ENCODE data around the gene ESAM. TPM values are rescaled to one million over a fixed set of nuclear protein-coding genes. Genes with fewer than 3 reads are reported as not detected.
A peak's percentile ranks its signal among the peaks of the same experiment; 100 is the strongest.

Gene ESAM
- total and polyA plus RNA-seq, 12 donors, result 25.3 to 88.1 (median 47.0) TPM

DNA sequence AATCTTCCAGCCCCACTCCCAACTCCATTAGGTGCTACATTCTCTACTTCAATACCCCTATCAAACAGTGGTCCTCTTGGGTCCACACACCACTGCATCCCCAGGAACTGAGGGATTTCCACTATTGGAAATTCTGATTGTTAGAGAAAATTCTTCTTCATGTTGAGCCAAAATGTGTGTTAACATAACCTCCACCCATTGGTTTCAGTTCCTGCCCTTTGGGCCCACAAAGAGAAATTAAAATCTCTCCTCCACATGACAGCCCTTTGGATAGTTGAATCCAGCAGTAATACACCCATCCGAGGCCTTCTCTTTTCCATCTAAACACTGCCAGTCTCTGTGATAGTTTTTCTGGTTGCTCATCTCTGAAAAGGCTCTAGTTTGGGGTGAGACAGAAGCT is 12.2 kb downstream of the ESAM start:
- Histone ChIP-seq H3K27me3 (peaks cover 0 to 70% (median 62%) of the 10 kb centered on the region in 7 donors), H3K4me3 (no peak overlapping the region), H3K36me3 (peaks cover 0 to 38% (median 6%) of the 10 kb centered on the region in 9 donors), H3K9me3 (no peaks in the 10 kb centered on the region), H3K27ac (peak overlapping the region in 1 of 10 donors; percentile 73), H3K4me1 (peaks cover 4 to 98% (median 72%) of the 10 kb centered on the region in 9 donors)
- WGBS, 2 donors, result 61 to 72% methylated on average over 1 of the region's 1 CpG
- TF ChIP-seq CTCF (IDR thresholded peaks at IDR 0.05), result no peak
- intact Hi-C loops (cut with DNase I), result loop anchor here in 1 of 10 donors (10.0 kb wide), 1 partner anchor 85 kb away; no protein-coding TSS in a partner anchor
- no peak for ATAC-seq
- DNase-seq, result no peak

DNA sequence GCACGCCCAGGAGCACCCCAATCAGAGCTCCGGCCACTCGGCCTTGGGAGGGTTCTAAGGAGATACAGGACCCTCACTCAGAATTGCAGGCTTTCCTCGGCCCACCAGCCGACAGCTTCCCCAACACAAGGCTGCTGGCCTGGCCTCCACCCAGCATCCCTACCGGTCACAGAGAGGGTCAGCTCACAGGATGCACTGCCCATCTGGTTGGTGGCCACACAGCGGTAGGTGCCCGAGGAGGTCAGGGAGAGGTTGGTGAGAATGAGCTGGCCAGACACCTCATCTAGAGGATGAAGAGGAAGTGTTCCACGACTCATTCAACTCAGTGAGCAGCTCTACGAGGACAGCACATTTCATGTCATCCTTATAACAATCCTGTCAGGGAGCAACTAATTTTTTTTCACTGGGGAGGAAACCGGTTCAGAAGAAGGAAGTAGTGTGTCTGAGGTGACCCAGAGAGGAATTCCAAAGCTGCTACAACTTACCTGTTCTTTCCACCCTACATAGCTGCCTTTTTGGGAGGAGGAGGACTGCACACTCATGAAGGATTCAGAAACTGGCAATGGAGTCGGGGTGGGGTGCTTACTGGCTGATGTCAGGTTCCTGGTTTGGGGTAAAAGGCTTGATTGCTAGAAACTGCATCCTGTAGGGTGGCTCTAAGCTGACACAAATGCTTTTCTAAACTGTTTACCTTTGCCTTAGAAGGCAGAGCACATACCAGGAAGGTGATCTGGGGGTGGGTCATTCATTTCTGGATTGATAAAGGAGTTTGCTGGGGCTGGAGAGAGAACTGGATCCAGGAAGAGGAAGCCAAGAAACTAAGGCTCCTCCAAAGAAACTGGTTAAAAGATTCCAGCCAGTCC is 13.4 kb downstream of the ESAM start:
- Histone ChIP-seq H3K4me1 (peaks cover 3 to 86% (median 71%) of the 10 kb centered on the region in 9 donors), H3K27ac (peak overlapping the region in 8 of 10 donors; percentile 10 to 73 (median 45)), H3K27me3 (peaks cover 0 to 79% (median 74%) of the 10 kb centered on the region in 7 donors), H3K36me3 (peaks cover 0 to 26% (median 6%) of the 10 kb centered on the region in 9 donors), H3K9me3 (no peaks in the 10 kb centered on the region), H3K4me3 (no peak overlapping the region)
- no peak for TF ChIP-seq CTCF (IDR thresholded peaks at IDR 0.05)
- no peak for DNase-seq
- intact Hi-C loops (cut with DNase I), result loop anchor here in 1 of 10 donors (10.0 kb wide), 1 partner anchor 84 kb away; no protein-coding TSS in a partner anchor
- ATAC-seq, result peak in 3 of 8 donors; percentile 6 to 9 (median 8)
- WGBS, 2 donors, result 25 to 27% methylated on average over 12 of the region's 12 CpGs

DNA sequence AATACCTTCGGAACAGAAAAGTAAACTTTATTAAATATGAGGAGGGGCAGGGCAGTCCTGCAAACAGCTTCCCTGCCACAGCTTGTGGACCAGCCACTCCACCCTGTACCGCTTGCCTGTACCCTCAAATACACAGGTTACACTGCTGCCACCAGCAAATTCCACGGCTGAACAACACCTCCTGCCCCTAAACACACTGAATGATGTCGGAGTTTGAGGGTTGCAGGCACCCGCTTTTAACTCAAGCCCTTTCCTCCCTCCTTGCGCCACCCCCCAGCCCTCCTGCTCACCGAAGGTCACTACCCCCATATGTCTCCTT is 14.0 kb downstream of the ESAM start:
- intact Hi-C loops (cut with DNase I), result loop anchor here in 1 of 10 donors (10.0 kb wide), 1 partner anchor 83 kb away; no protein-coding TSS in a partner anchor

More for the DNA sequence above, 14.0 kb downstream of the ESAM start:
- H3K36me3 ChIP-seq, result peaks cover 0 to 19% (median 5%) of the 10 kb centered on the region in 9 donors
- H3K4me3 ChIP-seq, result no peak overlapping the region
- peaks cover 3 to 79% (median 64%) of the 10 kb centered on the region in 9 donors for H3K4me1 ChIP-seq
- peak overlapping the region in 7 of 10 donors; percentile 32 to 73 (median 46) for H3K27ac ChIP-seq
- DNase-seq, result no peak
- 38 to 45% methylated on average over 7 of the region's 7 CpGs for WGBS, 2 donors
- H3K9me3 ChIP-seq, result no peaks in the 10 kb centered on the region
- no peak for TF ChIP-seq CTCF (IDR thresholded peaks at IDR 0.05)
- H3K27me3 ChIP-seq, result peaks cover 0 to 84% (median 74%) of the 10 kb centered on the region in 7 donors
- ATAC-seq, result peak in 1 of 8 donors; percentile 4

All from heart right ventricle (tissue), 16 donors.